Measurements from ENCODE around the gene FMO3.

DNA sequence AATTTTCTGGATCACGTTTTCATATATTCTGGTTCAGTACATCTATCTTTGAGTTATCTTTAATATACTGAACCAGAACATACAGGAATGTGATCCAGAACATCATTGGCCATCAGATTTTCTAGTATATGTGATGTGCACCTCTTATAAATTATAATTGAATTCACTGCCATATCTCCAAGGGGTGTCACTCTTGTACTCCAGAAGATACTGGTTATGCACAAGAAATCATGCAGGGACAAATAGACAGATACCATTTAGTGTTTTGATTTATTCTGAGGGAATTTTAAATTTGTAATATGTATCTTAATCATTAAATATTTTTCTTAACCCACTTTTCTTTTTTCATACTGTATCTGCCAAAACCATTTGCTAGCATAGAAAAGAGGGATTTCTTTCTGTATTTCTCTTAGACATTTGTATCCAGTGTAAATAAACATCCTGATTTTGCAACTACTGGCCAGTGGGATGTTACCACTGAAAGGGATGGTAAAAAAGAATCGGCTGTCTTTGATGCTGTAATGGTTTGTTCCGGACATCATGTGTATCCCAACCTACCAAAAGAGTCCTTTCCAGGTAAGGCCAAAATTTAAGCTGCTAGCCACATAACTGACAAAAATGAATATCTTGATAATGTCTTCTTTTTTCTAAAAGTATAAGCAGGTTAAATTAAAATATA lies 16.7 kb downstream of the FMO3 start:
- TF ChIP-seq, protein P1, sequence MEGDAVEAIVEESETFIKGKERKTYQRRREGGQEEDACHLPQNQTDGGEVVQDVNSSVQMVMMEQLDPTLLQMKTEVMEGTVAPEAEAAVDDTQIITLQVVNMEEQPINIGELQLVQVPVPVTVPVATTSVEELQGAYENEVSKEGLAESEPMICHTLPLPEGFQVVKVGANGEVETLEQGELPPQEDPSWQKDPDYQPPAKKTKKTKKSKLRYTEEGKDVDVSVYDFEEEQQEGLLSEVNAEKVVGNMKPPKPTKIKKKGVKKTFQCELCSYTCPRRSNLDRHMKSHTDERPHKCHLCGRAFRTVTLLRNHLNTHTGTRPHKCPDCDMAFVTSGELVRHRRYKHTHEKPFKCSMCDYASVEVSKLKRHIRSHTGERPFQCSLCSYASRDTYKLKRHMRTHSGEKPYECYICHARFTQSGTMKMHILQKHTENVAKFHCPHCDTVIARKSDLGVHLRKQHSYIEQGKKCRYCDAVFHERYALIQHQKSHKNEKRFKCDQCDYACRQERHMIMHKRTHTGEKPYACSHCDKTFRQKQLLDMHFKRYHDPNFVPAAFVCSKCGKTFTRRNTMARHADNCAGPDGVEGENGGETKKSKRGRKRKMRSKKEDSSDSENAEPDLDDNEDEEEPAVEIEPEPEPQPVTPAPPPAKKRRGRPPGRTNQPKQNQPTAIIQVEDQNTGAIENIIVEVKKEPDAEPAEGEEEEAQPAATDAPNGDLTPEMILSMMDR (optimal IDR thresholded peaks at IDR 0.05 in 1 of 3, IDR thresholded peaks at IDR 0.05 in 1 of 3, conservative IDR thresholded peaks at IDR 0.05 in 1 of 3; ENCODE audit: extremely low read depth in 1 of 3, insufficient read depth in 2 of 3, low read length in 3 of 3), result no peak
- no peak for TF ChIP-seq EZH2 (IDR thresholded peaks at IDR 0.05; ENCODE audit: low read length)

Data from keratinocyte (primary cell).